Measurements from ENCODE around the gene PAPOLA.

Gene PAPOLA

GRCh38 chr14:96586921-96587822, 85.0 kb downstream of the PAPOLA start:
- H2AFZ ChIP-seq (ENCODE audit: low read length), result no peak overlapping the region
- H3K9ac ChIP-seq (ENCODE audit: low read length), result no peak overlapping the region
- H4K20me1 ChIP-seq (ENCODE audit: insufficient read depth, low read length), result no peaks in the 10 kb centered on the region
- H3F3A ChIP-seq (ENCODE audit: insufficient read depth, low read length), result no peaks in the 10 kb centered on the region
- no peak overlapping the region for H3K4me3 ChIP-seq (ENCODE audit: low read length)
- H3K27me3 ChIP-seq (replicated peaks; ENCODE audit: insufficient read depth, low read length), result no peaks in the 10 kb centered on the region
- H3K9me3 ChIP-seq (replicated peaks; ENCODE audit: insufficient read depth, low read length), result no peaks in the 10 kb centered on the region
- H3K4me1 ChIP-seq (ENCODE audit: low read length), result no peaks in the 10 kb centered on the region
- no peak for DNase-seq
- no peaks in the 10 kb centered on the region for H3K79me2 ChIP-seq (ENCODE audit: low read length)
- no peak overlapping the region for H3K27ac ChIP-seq (ENCODE audit: low read length)
- H3K9me2 ChIP-seq (replicated peaks; ENCODE audit: insufficient read depth, low read length), result no peaks in the 10 kb centered on the region
- H3K4me2 ChIP-seq (ENCODE audit: low read depth, low read length), result no peak overlapping the region
- TF ChIP-seq EZH2 (optimal IDR thresholded peaks at IDR 0.05; ENCODE audit: low read depth, low read length) (no peak), CTCF (IDR thresholded peaks at IDR 0.05; ENCODE audit: low read length) (no peak), EZH2phosphoT487 (IDR thresholded peaks at IDR 0.05; ENCODE audit: low read length) (no peak)
- no peaks in the 10 kb centered on the region for H3K36me3 ChIP-seq (replicated peaks; ENCODE audit: insufficient read depth, low read length)

GRCh38 chr14:96587823-96588385, 85.7 kb downstream of the PAPOLA start:
- H3K9me2 ChIP-seq (replicated peaks; ENCODE audit: insufficient read depth, low read length), result no peaks in the 10 kb centered on the region
- H3K4me3 ChIP-seq (ENCODE audit: low read length), result no peak overlapping the region
- H3K9me3 ChIP-seq (replicated peaks; ENCODE audit: insufficient read depth, low read length), result no peaks in the 10 kb centered on the region
- no peaks in the 10 kb centered on the region for H3K79me2 ChIP-seq (ENCODE audit: low read length)
- no peak overlapping the region for H3K27ac ChIP-seq (ENCODE audit: low read length)
- H2AFZ ChIP-seq (ENCODE audit: low read length), result no peak overlapping the region
- H3K4me2 ChIP-seq (ENCODE audit: low read depth, low read length), result no peak overlapping the region
- no peaks in the 10 kb centered on the region for H3K4me1 ChIP-seq (ENCODE audit: low read length)
- H4K20me1 ChIP-seq (ENCODE audit: insufficient read depth, low read length), result no peaks in the 10 kb centered on the region
- no peaks in the 10 kb centered on the region for H3K27me3 ChIP-seq (replicated peaks; ENCODE audit: insufficient read depth, low read length)
- DNase-seq, result no peak
- TF ChIP-seq CTCF (IDR thresholded peaks at IDR 0.05; ENCODE audit: low read length) (no peak), EZH2 (optimal IDR thresholded peaks at IDR 0.05; ENCODE audit: low read depth, low read length) (no peak), EZH2phosphoT487 (IDR thresholded peaks at IDR 0.05; ENCODE audit: low read length) (no peak)
- H3K36me3 ChIP-seq (replicated peaks; ENCODE audit: insufficient read depth, low read length), result no peaks in the 10 kb centered on the region
- no peak overlapping the region for H3K9ac ChIP-seq (ENCODE audit: low read length)
- no peaks in the 10 kb centered on the region for H3F3A ChIP-seq (ENCODE audit: insufficient read depth, low read length)

GRCh38 chr14:96588410-96589257, 86.5 kb downstream of the PAPOLA start:
- no peaks in the 10 kb centered on the region for H3K4me1 ChIP-seq (ENCODE audit: low read length)
- no peaks in the 10 kb centered on the region for H3K27me3 ChIP-seq (replicated peaks; ENCODE audit: insufficient read depth, low read length)
- no peaks in the 10 kb centered on the region for H3K36me3 ChIP-seq (replicated peaks; ENCODE audit: insufficient read depth, low read length)
- no peaks in the 10 kb centered on the region for H3K79me2 ChIP-seq (ENCODE audit: low read length)
- DNase-seq, result no peak
- no peaks in the 10 kb centered on the region for H3K9me3 ChIP-seq (replicated peaks; ENCODE audit: insufficient read depth, low read length)
- H3K9me2 ChIP-seq (replicated peaks; ENCODE audit: insufficient read depth, low read length), result no peaks in the 10 kb centered on the region
- H3K4me3 ChIP-seq (ENCODE audit: low read length), result no peak overlapping the region
- no peaks in the 10 kb centered on the region for H3F3A ChIP-seq (ENCODE audit: insufficient read depth, low read length)
- H2AFZ ChIP-seq (ENCODE audit: low read length), result no peak overlapping the region
- H3K9ac ChIP-seq (ENCODE audit: low read length), result no peak overlapping the region
- TF ChIP-seq EZH2 (optimal IDR thresholded peaks at IDR 0.05; ENCODE audit: low read depth, low read length), result no peak
- no peak for TF ChIP-seq CTCF (IDR thresholded peaks at IDR 0.05; ENCODE audit: low read length)
- no peak for TF ChIP-seq EZH2phosphoT487 (IDR thresholded peaks at IDR 0.05; ENCODE audit: low read length)
- no peak overlapping the region for H3K27ac ChIP-seq (ENCODE audit: low read length)
- H3K4me2 ChIP-seq (ENCODE audit: low read depth, low read length), result no peak overlapping the region
- no peaks in the 10 kb centered on the region for H4K20me1 ChIP-seq (ENCODE audit: insufficient read depth, low read length)
